Esophagus squamous epithelium (tissue), 4 donors: Measurements from ENCODE around the gene IFRD2.

Experiments used
- CTCF ChIP-seq, 6 experiments: fragments of 450-650 bp in 4 of 6; fragments of 200-600 bp in 2 of 6; sonication (generic) in 2 of 6; IDR thresholded peaks; one replicate each; pipeline ENCODE4 v1.5.1; 2016 to 2019; ENCODE audit warnings: antibody characterized with exemption in 6 of 6, mild to moderate bottlenecking in 4 of 6, moderate library complexity in 4 of 6
- POLR2A ChIP-seq, 4 donors: fragments of 450-650 bp; IDR thresholded peaks; one replicate each; pipeline ENCODE4 v1.6.1; 2017; ENCODE audit warnings: antibody characterized with exemption in 4 of 4, mild to moderate bottlenecking in 4 of 4, moderate library complexity in 3 of 4

- TF ChIP-seq CTCF (IDR thresholded peaks at IDR 0.05): no peak
- no peak for TF ChIP-seq POLR2A (IDR thresholded peaks at IDR 0.05)
These were observed 20.8 kb downstream of the IFRD2 start for GRCh38 chr3:50271314-50271936.
